ENCODE results near the gene IGF2R.

The IGF2R gene

GRCh38 chr6:160055378-160055777 is 86.5 kb downstream of the IGF2R start:
- DNase-seq = no peak

- DNase-seq = no peak
These were observed 86.9 kb downstream of the IGF2R start for GRCh38 chr6:160055813-160056212.

GRCh38 chr6:160057080-160057479 is 88.2 kb downstream of the IGF2R start:
- DNase-seq = no peak

- DNase-seq = no peak
These were observed 89.8 kb downstream of the IGF2R start for GRCh38 chr6:160058603-160059215.

GRCh38 chr6:160060221-160060620 is 91.3 kb downstream of the IGF2R start:
- DNase-seq = no peak

GRCh38 chr6:160060920-160061447 is 92.1 kb downstream of the IGF2R start:
- DNase-seq = no peak

GRCh38 chr6:160063771-160064413 is 95.0 kb downstream of the IGF2R start:
- no peak for DNase-seq

GRCh38 chr6:160065200-160065599 is 96.3 kb downstream of the IGF2R start:
- no peak for DNase-seq

- DNase-seq = no peak
These were observed 98.7 kb downstream of the IGF2R start for GRCh38 chr6:160067564-160067963.

GRCh38 chr6:160068346-160068745 is 99.5 kb downstream of the IGF2R start:
- no peak for DNase-seq

- DNase-seq = no peak
These were observed 100.2 kb downstream of the IGF2R start for GRCh38 chr6:160069050-160069454.

- DNase-seq = no peak
These were observed 100.6 kb downstream of the IGF2R start for GRCh38 chr6:160069459-160069858.

GRCh38 chr6:160070427-160070826 is 101.5 kb downstream of the IGF2R start:
- DNase-seq = no peak

GRCh38 chr6:160070831-160071230 is 101.9 kb downstream of the IGF2R start:
- DNase-seq = no peak

- no peak for DNase-seq
These were observed 103.2 kb downstream of the IGF2R start for GRCh38 chr6:160071805-160072690.

GRCh38 chr6:160073272-160073671 is 104.4 kb downstream of the IGF2R start:
- no peak for DNase-seq

- DNase-seq = no peak
These were observed 107.1 kb downstream of the IGF2R start for GRCh38 chr6:160076009-160076408.

- no peak for DNase-seq
These were observed 108.1 kb downstream of the IGF2R start for GRCh38 chr6:160077024-160077423.

GRCh38 chr6:160077526-160077925 is 108.6 kb downstream of the IGF2R start:
- no peak for DNase-seq

- no peak for DNase-seq
These were observed 110.2 kb downstream of the IGF2R start for GRCh38 chr6:160078883-160079685.

GRCh38 chr6:160079686-160080043 is 110.8 kb downstream of the IGF2R start:
- DNase-seq = no peak

- DNase-seq = no peak
These were observed 111.2 kb downstream of the IGF2R start for GRCh38 chr6:160080097-160080496.

GRCh38 chr6:160081398-160081797 is 112.5 kb downstream of the IGF2R start:
- DNase-seq = no peak

Measured in NCI-H748 treated with DMSO at 0.1 percent for 48 hours (cell line).